ENCODE results near the gene SSH3. TPM values are rescaled to one million over a fixed set of nuclear protein-coding genes. Genes with fewer than 3 reads are reported as not detected.

The SSH3 gene
- total RNA-seq, 2 donors from 2014 or later = 39.1 to 44.4 TPM

- Histone ChIP-seq H3K9ac (ENCODE audit: extremely low read depth, low read length, poor library complexity, severe bottlenecking) (no peak overlapping the region), H3K4me1 (ENCODE audit: control insufficient read depth, insufficient read depth, low read length) (no peaks in the 10 kb centered on the region), H3K4me3 (ENCODE audit: low read length) (no peak overlapping the region), H3K9me3 (ENCODE audit: control insufficient read depth, low read length) (no peaks in the 10 kb centered on the region), H3K36me3 (ENCODE audit: control insufficient read depth, insufficient read depth, low read length) (no peaks in the 10 kb centered on the region), H3K27me3 (ENCODE audit: control insufficient read depth, insufficient read depth, low read length, poor library complexity, severe bottlenecking) (peaks cover 26% of the 10 kb centered on the region), H3K27ac (ENCODE audit: low read depth, low read length) (no peak overlapping the region)
- H3K4me3 Mint-ChIP-seq = no peak overlapping the region
- peaks cover 5% of the 10 kb centered on the region for H3K4me1 Mint-ChIP-seq
- 77 to 90% methylated on average over 3 of the region's 3 CpGs for WGBS, 2 experiments (ENCODE audit: insufficient coverage in 1 of 2, insufficient read length in 1 of 2)
- H3K27me3 Mint-ChIP-seq (ENCODE audit: insufficient read depth) = peaks cover 28% of the 10 kb centered on the region
- H3K27ac Mint-ChIP-seq = no peak overlapping the region
- no peak for DNase-seq
- no peaks in the 10 kb centered on the region for H3K36me3 Mint-ChIP-seq (ENCODE audit: low read depth)
- TF ChIP-seq, protein P1, sequence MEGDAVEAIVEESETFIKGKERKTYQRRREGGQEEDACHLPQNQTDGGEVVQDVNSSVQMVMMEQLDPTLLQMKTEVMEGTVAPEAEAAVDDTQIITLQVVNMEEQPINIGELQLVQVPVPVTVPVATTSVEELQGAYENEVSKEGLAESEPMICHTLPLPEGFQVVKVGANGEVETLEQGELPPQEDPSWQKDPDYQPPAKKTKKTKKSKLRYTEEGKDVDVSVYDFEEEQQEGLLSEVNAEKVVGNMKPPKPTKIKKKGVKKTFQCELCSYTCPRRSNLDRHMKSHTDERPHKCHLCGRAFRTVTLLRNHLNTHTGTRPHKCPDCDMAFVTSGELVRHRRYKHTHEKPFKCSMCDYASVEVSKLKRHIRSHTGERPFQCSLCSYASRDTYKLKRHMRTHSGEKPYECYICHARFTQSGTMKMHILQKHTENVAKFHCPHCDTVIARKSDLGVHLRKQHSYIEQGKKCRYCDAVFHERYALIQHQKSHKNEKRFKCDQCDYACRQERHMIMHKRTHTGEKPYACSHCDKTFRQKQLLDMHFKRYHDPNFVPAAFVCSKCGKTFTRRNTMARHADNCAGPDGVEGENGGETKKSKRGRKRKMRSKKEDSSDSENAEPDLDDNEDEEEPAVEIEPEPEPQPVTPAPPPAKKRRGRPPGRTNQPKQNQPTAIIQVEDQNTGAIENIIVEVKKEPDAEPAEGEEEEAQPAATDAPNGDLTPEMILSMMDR (conservative IDR thresholded peaks at IDR 0.05) = no peak
- H3K9me3 Mint-ChIP-seq = no peaks in the 10 kb centered on the region
Observed at GRCh38 chr11:67320011-67320410, 16.7 kb downstream of the SSH3 start.

- H3K4me1 ChIP-seq (ENCODE audit: control insufficient read depth, insufficient read depth, low read length) = no peaks in the 10 kb centered on the region
- Mint-ChIP-seq H3K4me1 (peaks cover 5% of the 10 kb centered on the region), H3K27ac (no peak overlapping the region), H3K27me3 (ENCODE audit: insufficient read depth) (peaks cover 28% of the 10 kb centered on the region), H3K9me3 (no peaks in the 10 kb centered on the region), H3K4me3 (no peak overlapping the region), H3K36me3 (ENCODE audit: low read depth) (no peaks in the 10 kb centered on the region)
- H3K27ac ChIP-seq (ENCODE audit: low read depth, low read length) = no peak overlapping the region
- H3K27me3 ChIP-seq (ENCODE audit: control insufficient read depth, insufficient read depth, low read length, poor library complexity, severe bottlenecking) = peaks cover 26% of the 10 kb centered on the region
- no peak for DNase-seq
- no peak overlapping the region for H3K4me3 ChIP-seq (ENCODE audit: low read length)
- 80 to 95% methylated on average over 1 to 2 of the region's 2 CpGs for WGBS, 2 experiments (ENCODE audit: insufficient coverage in 1 of 2, insufficient read length in 1 of 2)
- H3K9me3 ChIP-seq (ENCODE audit: control insufficient read depth, low read length) = no peaks in the 10 kb centered on the region
- no peaks in the 10 kb centered on the region for H3K36me3 ChIP-seq (ENCODE audit: control insufficient read depth, insufficient read depth, low read length)
- no peak overlapping the region for H3K9ac ChIP-seq (ENCODE audit: extremely low read depth, low read length, poor library complexity, severe bottlenecking)
- TF ChIP-seq, protein P1 (conservative IDR thresholded peaks at IDR 0.05) = no peak
Observed at GRCh38 chr11:67320691-67321090, 17.4 kb downstream of the SSH3 start.

- peaks cover 26% of the 10 kb centered on the region for H3K27me3 ChIP-seq (ENCODE audit: control insufficient read depth, insufficient read depth, low read length, poor library complexity, severe bottlenecking)
- H3K27ac Mint-ChIP-seq = no peak overlapping the region
- H3K36me3 Mint-ChIP-seq (ENCODE audit: low read depth) = no peaks in the 10 kb centered on the region
- no peak overlapping the region for H3K27ac ChIP-seq (ENCODE audit: low read depth, low read length)
- H3K9ac ChIP-seq (ENCODE audit: extremely low read depth, low read length, poor library complexity, severe bottlenecking) = no peak overlapping the region
- no peaks in the 10 kb centered on the region for H3K9me3 ChIP-seq (ENCODE audit: control insufficient read depth, low read length)
- no peak for DNase-seq
- no peaks in the 10 kb centered on the region for H3K36me3 ChIP-seq (ENCODE audit: control insufficient read depth, insufficient read depth, low read length)
- H3K4me3 Mint-ChIP-seq = no peak overlapping the region
- H3K4me1 Mint-ChIP-seq = peaks cover 5% of the 10 kb centered on the region
- H3K9me3 Mint-ChIP-seq = no peaks in the 10 kb centered on the region
- H3K4me1 ChIP-seq (ENCODE audit: control insufficient read depth, insufficient read depth, low read length) = no peaks in the 10 kb centered on the region
- peaks cover 28% of the 10 kb centered on the region for H3K27me3 Mint-ChIP-seq (ENCODE audit: insufficient read depth)
- TF ChIP-seq, protein P1 (conservative IDR thresholded peaks at IDR 0.05) = no peak
- no peak overlapping the region for H3K4me3 ChIP-seq (ENCODE audit: low read length)
- 92 to 93% methylated on average over 5 to 6 of the region's 6 CpGs for WGBS, 2 experiments (ENCODE audit: insufficient coverage in 1 of 2, insufficient read length in 1 of 2)
Observed at GRCh38 chr11:67321313-67321871, 18.1 kb downstream of the SSH3 start.
